ENCODE measurements around the gene EFCAB14.

The EFCAB14 gene

DNA sequence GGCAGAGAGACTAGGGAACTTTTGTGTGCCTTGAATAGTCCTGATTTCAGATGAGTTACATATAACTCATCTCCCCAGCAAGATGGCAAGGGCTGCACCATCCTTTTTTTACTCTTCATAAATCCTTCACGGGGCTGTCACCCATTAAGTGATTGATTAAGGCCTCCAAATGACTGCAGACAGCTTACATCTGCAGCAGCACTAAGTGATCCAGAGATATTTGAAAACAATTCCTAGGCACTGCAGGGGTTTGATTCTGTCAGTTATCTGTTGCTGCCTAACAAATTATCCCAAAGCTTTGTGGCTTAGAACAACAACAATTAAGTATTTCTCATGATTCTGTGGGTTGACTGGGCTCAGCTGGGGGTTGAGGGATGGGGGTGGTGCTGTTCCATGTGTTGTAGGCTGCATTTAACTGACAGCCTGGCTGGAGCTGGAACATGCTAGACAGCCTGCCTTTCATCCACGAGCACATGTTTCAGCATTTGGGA, 27.9 kb downstream of the EFCAB14 start:
- DNase-seq (ENCODE audit: low spot score), result no peak

GRCh38 chr1:46689897-46690296, 29.0 kb downstream of the EFCAB14 start:
- TF ChIP-seq, protein P1, sequence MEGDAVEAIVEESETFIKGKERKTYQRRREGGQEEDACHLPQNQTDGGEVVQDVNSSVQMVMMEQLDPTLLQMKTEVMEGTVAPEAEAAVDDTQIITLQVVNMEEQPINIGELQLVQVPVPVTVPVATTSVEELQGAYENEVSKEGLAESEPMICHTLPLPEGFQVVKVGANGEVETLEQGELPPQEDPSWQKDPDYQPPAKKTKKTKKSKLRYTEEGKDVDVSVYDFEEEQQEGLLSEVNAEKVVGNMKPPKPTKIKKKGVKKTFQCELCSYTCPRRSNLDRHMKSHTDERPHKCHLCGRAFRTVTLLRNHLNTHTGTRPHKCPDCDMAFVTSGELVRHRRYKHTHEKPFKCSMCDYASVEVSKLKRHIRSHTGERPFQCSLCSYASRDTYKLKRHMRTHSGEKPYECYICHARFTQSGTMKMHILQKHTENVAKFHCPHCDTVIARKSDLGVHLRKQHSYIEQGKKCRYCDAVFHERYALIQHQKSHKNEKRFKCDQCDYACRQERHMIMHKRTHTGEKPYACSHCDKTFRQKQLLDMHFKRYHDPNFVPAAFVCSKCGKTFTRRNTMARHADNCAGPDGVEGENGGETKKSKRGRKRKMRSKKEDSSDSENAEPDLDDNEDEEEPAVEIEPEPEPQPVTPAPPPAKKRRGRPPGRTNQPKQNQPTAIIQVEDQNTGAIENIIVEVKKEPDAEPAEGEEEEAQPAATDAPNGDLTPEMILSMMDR (IDR thresholded peaks at IDR 0.05; ENCODE audit: extremely low read depth, missing control alignments), result no peak
- DNase-seq (ENCODE audit: low spot score), result no peak

More for the DNA sequence above, 27.9 kb downstream of the EFCAB14 start:
- TF ChIP-seq, protein P1 (IDR thresholded peaks at IDR 0.05; ENCODE audit: extremely low read depth, missing control alignments), result no peak

- DNase-seq (ENCODE audit: low spot score), result no peak
- TF ChIP-seq, protein P1 (IDR thresholded peaks at IDR 0.05; ENCODE audit: extremely low read depth, missing control alignments), result no peak
Observed at GRCh38 chr1:46689356-46689755, 29.6 kb downstream of the EFCAB14 start.

- TF ChIP-seq, protein P1 (IDR thresholded peaks at IDR 0.05; ENCODE audit: extremely low read depth, missing control alignments), result no peak
- DNase-seq (ENCODE audit: low spot score), result no peak
Observed at GRCh38 chr1:46687921-46688509, 30.9 kb downstream of the EFCAB14 start.

DNA sequence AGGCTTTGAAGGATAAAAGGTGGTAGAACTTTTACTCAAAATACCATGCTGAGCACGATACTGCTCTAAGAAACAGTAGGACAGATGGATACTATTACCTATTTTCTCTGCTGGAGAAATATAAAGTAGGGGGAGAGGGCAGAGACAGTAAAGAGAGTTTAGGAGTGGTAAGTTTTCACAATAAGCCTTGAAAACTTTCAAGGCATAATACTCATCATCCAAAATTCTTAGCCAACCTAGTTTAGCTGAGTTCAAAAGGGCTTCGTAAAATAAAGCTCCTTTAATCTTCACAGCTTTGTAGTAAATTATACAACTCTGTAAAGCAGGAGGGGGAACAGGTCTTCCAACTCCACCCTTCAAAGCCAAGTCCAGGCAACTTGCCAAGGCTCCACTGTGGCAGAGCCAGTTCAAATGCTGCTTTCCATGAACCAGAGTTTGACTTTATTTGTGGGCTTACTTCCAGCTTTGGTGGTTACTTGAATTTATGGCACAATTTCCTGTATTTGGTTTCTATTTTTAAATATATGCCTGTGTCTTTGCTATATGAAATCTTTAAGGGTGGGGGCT, 31.7 kb downstream of the EFCAB14 start:
- TF ChIP-seq, protein P1 (IDR thresholded peaks at IDR 0.05; ENCODE audit: extremely low read depth, missing control alignments), result no peak
- DNase-seq (ENCODE audit: low spot score), result no peak

GRCh38 chr1:46686255-46686654, 32.7 kb downstream of the EFCAB14 start:
- no peak for DNase-seq (ENCODE audit: low spot score)
- TF ChIP-seq, protein P1 (IDR thresholded peaks at IDR 0.05; ENCODE audit: extremely low read depth, missing control alignments), result no peak

GRCh38 chr1:46684670-46685069, 34.2 kb downstream of the EFCAB14 start:
- no peak for DNase-seq (ENCODE audit: low spot score)
- TF ChIP-seq, protein P1 (IDR thresholded peaks at IDR 0.05; ENCODE audit: extremely low read depth, missing control alignments), result no peak

All from GM20000 (cell line).